Skeletal muscle cell (primary cell): ENCODE data around the gene OR56A4.

Experiments used
- DNase-seq: peaks from one replicate; pipeline ENCODE4 v3.0.0-alpha.2; 2010; ENCODE audit warnings: low read depth
- H3K4me3 ChIP-seq: 2 replicates; pipeline ENCODE4 v1.5.1; 2011; ENCODE audit warnings: low read depth, mild to moderate bottlenecking, control low read depth, low read length, moderate library complexity

OR56A4 gene, protein sequence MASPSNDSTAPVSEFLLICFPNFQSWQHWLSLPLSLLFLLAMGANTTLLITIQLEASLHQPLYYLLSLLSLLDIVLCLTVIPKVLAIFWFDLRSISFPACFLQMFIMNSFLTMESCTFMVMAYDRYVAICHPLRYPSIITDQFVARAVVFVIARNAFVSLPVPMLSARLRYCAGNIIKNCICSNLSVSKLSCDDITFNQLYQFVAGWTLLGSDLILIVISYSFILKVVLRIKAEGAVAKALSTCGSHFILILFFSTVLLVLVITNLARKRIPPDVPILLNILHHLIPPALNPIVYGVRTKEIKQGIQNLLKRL

GRCh38 chr11:6006846-6007245, at the start of gene OR56A4:
Gene OR56A4, minus strand, starts transcription at chr11:6006946. Its CDS starts 3,954 bp downstream, at chr11:6002992.
- DNase-seq, result no peak
- no peak within 1 kb of the TSS for H3K4me3 ChIP-seq

- no peak for DNase-seq
- no peak overlapping the region for H3K4me3 ChIP-seq
These were observed 48.8 kb upstream of the OR56A4 start for GRCh38 chr11:6055569-6055968.

GRCh38 chr11:6052374-6052773, 45.6 kb upstream of the OR56A4 start:
- no peak for DNase-seq
- no peak overlapping the region for H3K4me3 ChIP-seq

DNA sequence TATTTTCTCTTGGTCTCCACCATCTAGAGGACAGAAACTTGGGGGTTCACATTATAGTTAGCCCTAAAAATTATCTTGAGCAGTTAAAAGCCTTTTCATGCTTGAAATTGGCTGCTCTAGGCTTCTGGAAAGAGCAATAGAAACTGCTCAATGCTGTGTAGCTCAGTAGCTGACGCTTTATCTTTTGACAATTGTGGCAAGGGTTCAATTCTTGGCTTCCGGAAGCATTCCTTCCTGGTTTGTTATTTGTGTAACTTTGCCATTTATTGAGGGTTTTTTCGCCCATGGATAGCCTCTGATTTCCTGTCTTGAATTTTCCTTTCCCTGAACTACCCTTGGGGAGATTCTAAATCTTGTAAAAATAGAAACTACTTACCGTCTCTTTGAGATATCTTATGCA, 34.1 kb upstream of the OR56A4 start:
- DNase-seq, result no peak
- no peak overlapping the region for H3K4me3 ChIP-seq

GRCh38 chr11:6030708-6031405, 24.1 kb upstream of the OR56A4 start, which contains the start of gene OR56A1:
Gene OR56A1, minus strand, starts transcription at chr11:6030758. Its CDS starts 3,066 bp downstream, at chr11:6027692.
- no peak for DNase-seq

GRCh38 chr11:6027501-6027900, 20.8 kb upstream of the OR56A4 start:
- DNase-seq, result no peak
- no peak overlapping the region for H3K4me3 ChIP-seq

More at GRCh38 chr11:6030708-6031405, 24.1 kb upstream of the OR56A4 start, which contains the start of gene OR56A1:
- no peak within 1 kb of the TSS for H3K4me3 ChIP-seq

GRCh38 chr11:6025056-6025455, 18.3 kb upstream of the OR56A4 start:
- no peak overlapping the region for H3K4me3 ChIP-seq
- no peak for DNase-seq

DNA sequence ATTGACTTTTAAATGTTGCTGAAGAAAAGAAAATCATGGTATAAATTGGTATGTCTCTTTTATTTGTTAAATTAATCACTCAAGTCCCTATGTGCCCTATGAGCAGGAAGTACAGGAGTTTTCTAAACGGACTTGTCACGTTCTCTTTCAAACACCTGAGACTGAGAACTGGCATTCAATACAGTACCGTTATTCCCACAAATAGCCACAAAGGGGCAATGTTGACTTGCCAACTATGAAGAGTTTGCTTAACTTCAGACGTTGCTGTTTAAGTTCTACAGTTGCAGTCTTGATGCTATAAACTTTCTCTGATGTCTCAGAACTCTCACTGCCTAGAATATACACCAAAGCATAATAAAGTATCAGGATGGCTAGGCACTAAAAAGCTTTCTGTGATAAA, 16.2 kb upstream of the OR56A4 start:
- DNase-seq, result peak; percentile 4
- no peak overlapping the region for H3K4me3 ChIP-seq

DNA sequence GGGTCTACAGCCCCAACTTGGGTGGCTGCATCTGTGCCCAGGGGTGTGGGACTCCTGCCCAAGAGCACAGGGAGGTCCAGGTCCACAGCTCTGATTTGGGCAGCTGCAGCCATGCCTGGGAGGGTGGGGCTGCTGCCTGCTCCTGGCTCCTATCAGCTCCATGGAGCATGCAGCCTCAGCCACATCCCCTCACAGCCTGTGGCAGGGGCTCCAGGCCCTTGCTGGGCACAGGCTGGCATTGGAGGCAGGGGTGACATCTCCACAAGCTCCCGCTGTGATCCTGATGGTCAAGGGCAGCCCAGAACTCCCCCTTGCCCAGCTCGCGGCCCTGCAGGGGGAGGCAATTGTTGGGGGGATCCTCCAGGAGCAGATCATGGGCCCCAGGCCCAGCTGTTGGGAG, 6.3 kb upstream of the OR56A4 start:
- no peak for DNase-seq
- H3K4me3 ChIP-seq, result no peak overlapping the region

GRCh38 chr11:6012035-6012668, 5.4 kb upstream of the OR56A4 start:
- H3K4me3 ChIP-seq, result no peak overlapping the region
- DNase-seq, result no peak

DNA sequence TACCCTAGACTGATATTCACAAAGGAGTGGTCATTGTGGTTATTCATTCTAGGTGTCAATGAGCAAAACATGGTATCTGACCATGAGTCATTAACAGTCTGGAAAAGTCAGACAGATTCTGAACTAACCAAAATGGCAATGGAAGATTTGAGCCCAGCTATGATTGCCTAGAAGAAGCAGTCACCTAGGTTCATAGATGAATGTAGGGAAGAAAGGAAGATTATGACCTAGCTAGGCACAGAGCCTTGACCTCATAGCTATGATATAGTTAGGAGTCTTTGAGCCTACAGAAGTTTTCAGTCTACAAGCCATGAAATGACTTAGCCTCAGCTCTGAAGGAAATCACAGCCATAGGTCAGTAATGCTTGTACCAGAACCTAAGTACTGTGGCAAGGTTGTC, 351 bp downstream of the OR56A4 start:
- H3K4me3 ChIP-seq, result no peak overlapping the region
- no peak for DNase-seq

DNA sequence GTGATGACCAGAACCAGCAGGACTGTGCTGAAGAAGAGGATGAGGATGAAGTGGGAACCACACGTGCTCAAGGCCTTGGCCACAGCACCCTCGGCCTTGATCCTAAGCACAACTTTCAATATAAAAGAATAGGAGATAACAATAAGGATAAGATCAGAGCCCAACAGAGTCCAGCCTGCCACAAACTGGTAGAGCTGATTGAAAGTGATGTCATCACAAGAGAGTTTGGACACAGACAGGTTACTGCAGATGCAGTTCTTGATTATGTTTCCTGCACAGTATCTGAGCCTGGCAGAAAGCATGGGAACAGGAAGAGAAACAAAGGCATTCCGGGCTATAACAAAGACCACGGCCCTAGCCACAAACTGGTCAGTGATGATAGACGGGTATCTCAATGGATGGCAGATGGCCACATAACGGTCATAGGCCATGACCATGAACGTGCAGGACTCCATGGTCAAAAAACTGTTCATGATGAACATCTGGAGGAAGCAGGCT, 4.5 kb downstream of the OR56A4 start:
- H3K4me3 ChIP-seq, result no peak overlapping the region
- no peak for DNase-seq

DNA sequence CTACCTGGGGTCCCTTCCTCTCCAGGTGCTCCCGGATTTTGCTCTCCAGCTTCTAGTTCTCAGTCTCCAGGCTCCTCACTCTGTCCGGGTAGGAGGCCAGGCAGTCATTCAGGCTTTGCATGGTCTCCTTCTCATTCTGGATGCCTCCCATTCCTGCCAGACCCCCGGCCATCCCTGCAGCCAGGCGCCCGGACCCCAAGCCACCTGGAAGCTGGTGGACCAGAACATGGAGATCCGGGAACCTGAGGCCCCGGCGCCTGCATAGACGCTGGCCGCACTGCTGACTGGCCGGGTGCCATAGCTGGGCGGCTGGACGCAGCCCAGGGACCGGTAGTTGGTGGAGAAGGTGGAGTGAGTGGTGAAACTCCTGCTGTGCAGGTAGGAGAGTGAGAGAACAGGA, 12.0 kb downstream of the OR56A4 start:
- no peak overlapping the region for H3K4me3 ChIP-seq
- DNase-seq, result no peak

GRCh38 chr11:5992604-5993251, 14.0 kb downstream of the OR56A4 start:
- DNase-seq, result no peak
- H3K4me3 ChIP-seq, result no peak overlapping the region

GRCh38 chr11:5992150-5992549, 14.6 kb downstream of the OR56A4 start:
- DNase-seq, result no peak
- H3K4me3 ChIP-seq, result no peak overlapping the region

DNA sequence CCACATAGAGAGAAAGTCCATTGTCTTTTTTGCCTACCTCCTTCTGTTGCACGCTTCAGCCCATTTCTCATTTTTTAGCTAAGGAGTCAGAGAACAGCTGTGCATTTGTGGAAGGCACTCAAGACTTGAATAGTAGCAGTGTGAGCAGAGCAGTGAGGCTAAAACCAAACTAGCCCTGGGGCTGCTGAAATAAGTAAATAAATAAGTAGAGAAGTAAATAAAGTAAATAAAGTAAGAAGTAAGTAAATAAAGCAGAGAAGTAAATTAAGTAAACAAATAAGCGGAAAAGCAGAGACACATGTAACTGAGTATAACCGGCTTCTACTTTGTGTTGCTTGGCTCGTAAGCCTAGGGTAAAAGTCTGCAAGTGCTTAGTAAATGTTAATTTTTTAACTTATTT, 17.5 kb downstream of the OR56A4 start:
- no peak overlapping the region for H3K4me3 ChIP-seq
- no peak for DNase-seq

GRCh38 chr11:5986885-5987284, 19.9 kb downstream of the OR56A4 start, which contains the start of gene OR52L1:
Gene OR52L1, minus strand, starts transcription at chr11:5986985. Its CDS starts 55 bp downstream, at chr11:5986930.
- H3K4me3 ChIP-seq, result no peak within 1 kb of the TSS
- DNase-seq, result no peak

- no peak for DNase-seq
- H3K4me3 ChIP-seq, result no peak overlapping the region
These were observed 23.3 kb downstream of the OR56A4 start for GRCh38 chr11:5983443-5983842.

DNA sequence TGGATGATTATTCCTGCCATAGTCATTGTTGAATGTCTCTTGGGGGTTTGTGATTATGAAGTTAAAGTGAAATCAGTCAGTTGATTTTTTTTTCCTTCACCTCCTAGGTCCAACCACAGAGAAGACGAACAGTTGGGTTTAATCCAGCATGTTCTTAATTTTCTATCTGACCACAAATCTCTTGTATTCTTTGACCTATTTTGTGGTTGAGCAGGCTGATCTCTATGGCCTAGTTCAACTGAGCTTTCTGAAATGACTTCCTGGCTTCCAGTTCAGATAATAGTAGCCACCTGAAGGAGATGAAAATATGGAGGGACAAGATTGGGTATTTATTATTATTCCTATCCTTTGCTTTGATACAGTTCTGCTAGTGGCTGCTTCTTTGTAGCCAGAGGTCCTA, 33.2 kb downstream of the OR56A4 start:
- no peak overlapping the region for H3K4me3 ChIP-seq
- DNase-seq, result no peak

DNA sequence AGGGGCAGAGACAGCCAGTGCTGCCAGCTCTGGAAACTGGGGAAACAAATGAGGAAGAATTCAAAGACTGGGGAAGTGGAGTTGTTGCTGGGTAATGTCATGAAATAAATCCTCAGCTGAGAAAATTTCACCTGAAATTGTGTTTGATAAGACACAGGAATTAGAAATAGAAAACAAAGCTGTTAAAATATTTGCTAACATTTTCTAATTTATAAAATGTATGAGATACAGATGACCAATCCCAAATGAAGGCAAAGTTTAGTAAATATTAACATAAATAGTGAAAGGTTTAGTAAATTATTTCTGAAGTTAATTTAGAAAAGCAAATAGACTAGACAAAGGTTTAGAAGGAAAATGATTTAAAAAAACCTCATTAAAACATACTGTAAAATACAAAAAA, 38.4 kb downstream of the OR56A4 start, which contains the start of gene OR56A5:
OR56A5 (minus strand) TSS at position 101 of the 400 bp plus-strand sequence; CDS start at position 101, 0 bp downstream.
- no peak within 1 kb of the TSS for H3K4me3 ChIP-seq
- no peak for DNase-seq
